Limb (tissue), 2 donors: ENCODE data around the gene SLC36A3.
"Not testable (repeated sequence)": the region's sequence is repeated elsewhere in the genome, so short reads cannot be mapped to it uniquely, and the experiment has no call there.

Experiments used
- DNase-seq, 2 donors: peaks; one replicate each; pipeline ENCODE4 v3.0.0-alpha.2; 2016; ENCODE audit errors: extremely low spot score in 2 of 2

Gene SLC36A3

GRCh38 chr5:151262532-151262931 lies 41.0 kb downstream of the SLC36A3 start:
- no peak for DNase-seq

- DNase-seq: no peak
Measured at GRCh38 chr5:151259931-151260330, 43.6 kb downstream of the SLC36A3 start.

- no peak for DNase-seq
Measured at GRCh38 chr5:151258816-151259215, 44.8 kb downstream of the SLC36A3 start.

- DNase-seq: no peak
Measured at GRCh38 chr5:151258201-151258611, 45.4 kb downstream of the SLC36A3 start.

- DNase-seq: no peak
Measured at GRCh38 chr5:151257731-151258181, 45.8 kb downstream of the SLC36A3 start.

GRCh38 chr5:151255621-151256286 lies 47.8 kb downstream of the SLC36A3 start:
- no peak for DNase-seq

GRCh38 chr5:151254990-151255389 lies 48.6 kb downstream of the SLC36A3 start:
- DNase-seq: not testable (repeated sequence)

GRCh38 chr5:151254556-151254955 lies 49.0 kb downstream of the SLC36A3 start:
- no peak for DNase-seq

- no peak for DNase-seq
Measured at GRCh38 chr5:151253605-151253950, 50.0 kb downstream of the SLC36A3 start.

- DNase-seq: peak; percentile 99
Measured at GRCh38 chr5:151252762-151253604, 50.6 kb downstream of the SLC36A3 start, which contains the start of gene GM2A. Gene GM2A, plus strand, starts transcription at chr5:151253185. Its CDS starts 32 bp downstream, at chr5:151253217.

GRCh38 chr5:151251621-151252020 lies 51.9 kb downstream of the SLC36A3 start:
- DNase-seq: no peak

- no peak for DNase-seq
Measured at GRCh38 chr5:151251001-151251551, 52.5 kb downstream of the SLC36A3 start.

- no peak for DNase-seq
Measured at GRCh38 chr5:151250346-151251000, 53.1 kb downstream of the SLC36A3 start.

- DNase-seq: no peak
Measured at GRCh38 chr5:151249281-151249680, 54.3 kb downstream of the SLC36A3 start.

- no peak for DNase-seq
Measured at GRCh38 chr5:151248651-151249050, 54.9 kb downstream of the SLC36A3 start.

- no peak for DNase-seq
Measured at GRCh38 chr5:151245680-151246219, 57.8 kb downstream of the SLC36A3 start.

- no peak for DNase-seq
Measured at GRCh38 chr5:151244206-151244605, 59.4 kb downstream of the SLC36A3 start.

- no peak for DNase-seq
Measured at GRCh38 chr5:151243564-151243963, 60.0 kb downstream of the SLC36A3 start.

- DNase-seq: no peak
Measured at GRCh38 chr5:151243127-151243526, 60.4 kb downstream of the SLC36A3 start.

GRCh38 chr5:151240924-151241635 lies 62.5 kb downstream of the SLC36A3 start:
- no peak for DNase-seq

GRCh38 chr5:151240268-151240835 lies 63.2 kb downstream of the SLC36A3 start:
- not testable (repeated sequence) for DNase-seq
